SK-N-SH treated with all-trans-retinoic acid at 6 μM for 48 hours (cell line): Measurements from ENCODE around the gene KHDRBS2.

Experiments used
- ATAC-seq: fragments of 200-7000 bp; cut with Tn5 transposase; 3 replicates; pipeline ENCODE4 v1.9.1; 2020; ENCODE audit warnings: mild to moderate bottlenecking, moderate library complexity
- ARNTL ChIP-seq: fragments of 450-650 bp; formaldehyde crosslinking; IDR thresholded peaks from 2 replicates; pipeline ENCODE4 v1.5.0; 2020; ENCODE audit warnings: low read depth, mild to moderate bottlenecking, moderate library complexity, borderline replicate concordance
- BACH2 ChIP-seq: fragments of 250-450 bp; sonication (Bioruptor Pico); IDR thresholded peaks from 2 replicates; pipeline ENCODE4 v1.9.0; 2021; ENCODE audit warnings: mild to moderate bottlenecking, borderline replicate concordance
- CSDC2 ChIP-seq: fragments of 250-450 bp; sonication (Bioruptor Pico); IDR thresholded peaks from 2 replicates; pipeline ENCODE4 v1.5.0; 2020; ENCODE audit warnings: mild to moderate bottlenecking, moderate library complexity
- ESRRG ChIP-seq: fragments of 250-450 bp; sonication (Bioruptor Pico); IDR thresholded peaks from 2 replicates; pipeline ENCODE4 v1.6.1; 2021; ENCODE audit warnings: mild to moderate bottlenecking
- GLIS3 ChIP-seq: fragments of 250-450 bp; sonication (Bioruptor Pico); IDR thresholded peaks from 2 replicates; pipeline ENCODE4 v1.5.0; 2020; ENCODE audit warnings: mild to moderate bottlenecking, moderate library complexity
- ISL1 ChIP-seq: fragments of 250-450 bp; sonication (Bioruptor Pico); IDR thresholded peaks from 2 replicates; pipeline ENCODE4 v2.1.2; 2022; ENCODE audit warnings: mild to moderate bottlenecking, moderate library complexity
- OSR1 ChIP-seq: fragments of 250-450 bp; sonication (Bioruptor Pico); IDR thresholded peaks from 2 replicates; pipeline ENCODE4 v1.8.0; 2022; ENCODE audit warnings: moderate library complexity, mild to moderate bottlenecking, inconsistent platforms
- PPARA ChIP-seq: fragments of 250-450 bp; sonication (Bioruptor Pico); IDR thresholded peaks from 2 replicates; pipeline ENCODE4 v1.5.0; 2020; ENCODE audit warnings: mild to moderate bottlenecking, borderline replicate concordance
- RARB ChIP-seq: fragments of 250-450 bp; sonication (Bioruptor Pico); IDR thresholded peaks from 2 replicates; pipeline ENCODE4 v1.8.0; 2021; ENCODE audit warnings: mild to moderate bottlenecking, moderate library complexity
- SNAI2 ChIP-seq: fragments of 250-450 bp; sonication (Bioruptor Pico); IDR thresholded peaks from 2 replicates; pipeline ENCODE4 v1.5.0; 2020; ENCODE audit warnings: mild to moderate bottlenecking, moderate library complexity
- TCF4 ChIP-seq: fragments of 250-450 bp; sonication (Bioruptor Pico); IDR thresholded peaks from 2 replicates; pipeline ENCODE4 v1.8.0; 2021; ENCODE audit warnings: mild to moderate bottlenecking, moderate library complexity, borderline replicate concordance
- TOX ChIP-seq: fragments of 250-450 bp; sonication (Bioruptor Pico); IDR thresholded peaks from 2 replicates; pipeline ENCODE4 v1.8.0; 2021; ENCODE audit warnings: mild to moderate bottlenecking, moderate library complexity, borderline replicate concordance
- ZC3H10 ChIP-seq: fragments of 250-450 bp; sonication (Bioruptor Pico); IDR thresholded peaks from 2 replicates; pipeline ENCODE4 v1.5.1; 2021; ENCODE audit warnings: mild to moderate bottlenecking, moderate library complexity
- ZFP3 ChIP-seq: fragments of 250-450 bp; sonication (Bioruptor Pico); IDR thresholded peaks from 2 replicates; pipeline ENCODE4 v1.5.0; 2020; ENCODE audit warnings: mild to moderate bottlenecking, moderate library complexity
- ZNF565 ChIP-seq: fragments of 450-650 bp; formaldehyde crosslinking; conservative IDR thresholded peaks from 2 replicates; pipeline ENCODE4 v1.5.0; 2020; ENCODE audit warnings: low read depth, mild to moderate bottlenecking, moderate library complexity
- ZNF70 ChIP-seq: fragments of 450-650 bp; formaldehyde crosslinking; IDR thresholded peaks from 2 replicates; pipeline ENCODE4 v1.5.0; 2020; ENCODE audit warnings: mild to moderate bottlenecking, moderate library complexity
- TF ChIP-seq, protein P1 (sequence below): fragments of 250-450 bp; sonication (Bioruptor Pico); IDR thresholded peaks from 2 replicates; pipeline ENCODE4 v1.5.1; 2021; ENCODE audit warnings: mild to moderate bottlenecking, moderate library complexity
- TF ChIP-seq, protein P2 (sequence below): fragments of 250-450 bp; sonication (Bioruptor Pico); IDR thresholded peaks from 2 replicates; pipeline ENCODE4 v1.8.0; 2020; ENCODE audit warnings: mild to moderate bottlenecking, moderate library complexity, borderline replicate concordance
- TF ChIP-seq, protein P3 (sequence below): fragments of 250-450 bp; sonication (Bioruptor Pico); IDR thresholded peaks from 2 replicates; pipeline ENCODE4 v1.5.1; 2020; ENCODE audit warnings: low read depth, mild to moderate bottlenecking, moderate library complexity
- TF ChIP-seq, protein P4 (sequence below): fragments of 250-450 bp; sonication (Bioruptor Pico); IDR thresholded peaks from 2 replicates; pipeline ENCODE4 v1.8.0; 2021; ENCODE audit warnings: low read depth, mild to moderate bottlenecking, moderate library complexity, borderline replicate concordance
- TF ChIP-seq, protein P5 (sequence below): fragments of 250-450 bp; sonication (Bioruptor Pico); IDR thresholded peaks from 2 replicates; pipeline ENCODE4 v1.5.0; 2020; ENCODE audit warnings: mild to moderate bottlenecking, moderate library complexity

The KHDRBS2 gene

DNA sequence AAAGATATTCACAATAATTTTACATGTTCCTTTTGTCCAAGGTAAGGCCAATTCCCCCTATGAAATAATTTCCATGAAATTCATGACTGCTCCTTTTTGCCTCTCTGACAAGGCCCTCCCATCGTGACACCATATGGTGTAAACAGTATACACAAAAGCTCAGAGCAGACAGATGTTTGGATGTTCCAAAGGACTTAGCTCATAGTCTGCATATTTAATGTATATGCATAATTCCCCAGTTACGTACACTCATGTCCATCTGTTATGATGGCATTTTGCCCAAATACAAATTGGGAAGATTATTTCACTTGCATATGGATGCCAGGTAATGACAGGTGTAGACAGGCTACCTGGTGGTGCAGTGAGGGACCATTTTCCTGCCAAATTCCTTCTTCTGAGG is 376.5 kb downstream of the KHDRBS2 start (continued):
- TF ChIP-seq BACH2 (CRISPR knock-in tag) (no peak), ZFP3 (CRISPR knock-in tag) (no peak)

DNA sequence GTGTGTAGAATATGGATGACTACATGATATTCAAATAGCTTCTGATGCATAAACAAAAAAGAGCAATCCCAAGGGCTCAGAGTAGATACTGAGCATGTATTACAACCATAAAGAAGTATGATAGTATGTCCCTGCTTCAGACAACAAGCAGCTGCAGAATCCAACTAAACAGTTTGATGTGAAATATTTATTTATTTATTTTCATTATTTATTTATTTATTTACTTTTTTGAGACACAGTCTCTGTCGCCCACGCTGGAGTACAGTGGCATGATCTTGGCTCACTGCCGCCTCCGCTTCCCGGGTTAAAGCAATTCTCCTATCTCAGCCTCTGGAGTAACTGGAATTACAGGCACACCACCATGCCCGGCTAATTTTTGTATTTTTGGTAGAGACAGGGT is 384.3 kb downstream of the KHDRBS2 start:
- no peak for TF ChIP-seq ZNF70
- no peak for TF ChIP-seq BACH2 (CRISPR knock-in tag)
- TF ChIP-seq ARNTL (CRISPR knock-in tag), result no peak
- TF ChIP-seq, protein P1, sequence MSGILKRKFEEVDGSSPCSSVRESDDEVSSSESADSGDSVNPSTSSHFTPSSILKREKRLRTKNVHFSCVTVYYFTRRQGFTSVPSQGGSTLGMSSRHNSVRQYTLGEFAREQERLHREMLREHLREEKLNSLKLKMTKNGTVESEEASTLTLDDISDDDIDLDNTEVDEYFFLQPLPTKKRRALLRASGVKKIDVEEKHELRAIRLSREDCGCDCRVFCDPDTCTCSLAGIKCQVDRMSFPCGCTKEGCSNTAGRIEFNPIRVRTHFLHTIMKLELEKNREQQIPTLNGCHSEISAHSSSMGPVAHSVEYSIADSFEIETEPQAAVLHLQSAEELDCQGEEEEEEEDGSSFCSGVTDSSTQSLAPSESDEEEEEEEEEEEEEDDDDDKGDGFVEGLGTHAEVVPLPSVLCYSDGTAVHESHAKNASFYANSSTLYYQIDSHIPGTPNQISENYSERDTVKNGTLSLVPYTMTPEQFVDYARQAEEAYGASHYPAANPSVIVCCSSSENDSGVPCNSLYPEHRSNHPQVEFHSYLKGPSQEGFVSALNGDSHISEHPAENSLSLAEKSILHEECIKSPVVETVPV (CRISPR knock-in tag), result no peak
- TF ChIP-seq RARB, result no peak
- TF ChIP-seq, protein P2, sequence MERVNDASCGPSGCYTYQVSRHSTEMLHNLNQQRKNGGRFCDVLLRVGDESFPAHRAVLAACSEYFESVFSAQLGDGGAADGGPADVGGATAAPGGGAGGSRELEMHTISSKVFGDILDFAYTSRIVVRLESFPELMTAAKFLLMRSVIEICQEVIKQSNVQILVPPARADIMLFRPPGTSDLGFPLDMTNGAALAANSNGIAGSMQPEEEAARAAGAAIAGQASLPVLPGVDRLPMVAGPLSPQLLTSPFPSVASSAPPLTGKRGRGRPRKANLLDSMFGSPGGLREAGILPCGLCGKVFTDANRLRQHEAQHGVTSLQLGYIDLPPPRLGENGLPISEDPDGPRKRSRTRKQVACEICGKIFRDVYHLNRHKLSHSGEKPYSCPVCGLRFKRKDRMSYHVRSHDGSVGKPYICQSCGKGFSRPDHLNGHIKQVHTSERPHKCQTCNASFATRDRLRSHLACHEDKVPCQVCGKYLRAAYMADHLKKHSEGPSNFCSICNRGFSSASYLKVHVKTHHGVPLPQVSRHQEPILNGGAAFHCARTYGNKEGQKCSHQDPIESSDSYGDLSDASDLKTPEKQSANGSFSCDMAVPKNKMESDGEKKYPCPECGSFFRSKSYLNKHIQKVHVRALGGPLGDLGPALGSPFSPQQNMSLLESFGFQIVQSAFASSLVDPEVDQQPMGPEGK (CRISPR knock-in tag), result no peak
- TF ChIP-seq, protein P3, sequence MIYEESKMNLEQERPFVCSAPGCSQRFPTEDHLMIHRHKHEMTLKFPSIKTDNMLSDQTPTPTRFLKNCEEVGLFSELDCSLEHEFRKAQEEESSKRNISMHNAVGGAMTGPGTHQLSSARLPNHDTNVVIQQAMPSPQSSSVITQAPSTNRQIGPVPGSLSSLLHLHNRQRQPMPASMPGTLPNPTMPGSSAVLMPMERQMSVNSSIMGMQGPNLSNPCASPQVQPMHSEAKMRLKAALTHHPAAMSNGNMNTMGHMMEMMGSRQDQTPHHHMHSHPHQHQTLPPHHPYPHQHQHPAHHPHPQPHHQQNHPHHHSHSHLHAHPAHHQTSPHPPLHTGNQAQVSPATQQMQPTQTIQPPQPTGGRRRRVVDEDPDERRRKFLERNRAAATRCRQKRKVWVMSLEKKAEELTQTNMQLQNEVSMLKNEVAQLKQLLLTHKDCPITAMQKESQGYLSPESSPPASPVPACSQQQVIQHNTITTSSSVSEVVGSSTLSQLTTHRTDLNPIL (CRISPR knock-in tag), result no peak
- no peak for TF ChIP-seq TOX (CRISPR knock-in tag)
- no peak for TF ChIP-seq PPARA (CRISPR knock-in tag)
- TF ChIP-seq CSDC2, result no peak
- TF ChIP-seq OSR1 (CRISPR knock-in tag), result no peak
- TF ChIP-seq ZC3H10, result no peak
- no peak for TF ChIP-seq ESRRG (CRISPR knock-in tag)
- TF ChIP-seq, protein P4, sequence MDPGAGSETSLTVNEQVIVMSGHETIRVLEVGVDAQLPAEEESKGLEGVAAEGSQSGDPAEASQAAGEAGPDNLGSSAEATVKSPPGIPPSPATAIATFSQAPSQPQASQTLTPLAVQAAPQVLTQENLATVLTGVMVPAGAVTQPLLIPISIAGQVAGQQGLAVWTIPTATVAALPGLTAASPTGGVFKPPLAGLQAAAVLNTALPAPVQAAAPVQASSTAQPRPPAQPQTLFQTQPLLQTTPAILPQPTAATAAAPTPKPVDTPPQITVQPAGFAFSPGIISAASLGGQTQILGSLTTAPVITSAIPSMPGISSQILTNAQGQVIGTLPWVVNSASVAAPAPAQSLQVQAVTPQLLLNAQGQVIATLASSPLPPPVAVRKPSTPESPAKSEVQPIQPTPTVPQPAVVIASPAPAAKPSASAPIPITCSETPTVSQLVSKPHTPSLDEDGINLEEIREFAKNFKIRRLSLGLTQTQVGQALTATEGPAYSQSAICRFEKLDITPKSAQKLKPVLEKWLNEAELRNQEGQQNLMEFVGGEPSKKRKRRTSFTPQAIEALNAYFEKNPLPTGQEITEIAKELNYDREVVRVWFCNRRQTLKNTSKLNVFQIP (CRISPR knock-in tag), result no peak
- TF ChIP-seq, protein P5, sequence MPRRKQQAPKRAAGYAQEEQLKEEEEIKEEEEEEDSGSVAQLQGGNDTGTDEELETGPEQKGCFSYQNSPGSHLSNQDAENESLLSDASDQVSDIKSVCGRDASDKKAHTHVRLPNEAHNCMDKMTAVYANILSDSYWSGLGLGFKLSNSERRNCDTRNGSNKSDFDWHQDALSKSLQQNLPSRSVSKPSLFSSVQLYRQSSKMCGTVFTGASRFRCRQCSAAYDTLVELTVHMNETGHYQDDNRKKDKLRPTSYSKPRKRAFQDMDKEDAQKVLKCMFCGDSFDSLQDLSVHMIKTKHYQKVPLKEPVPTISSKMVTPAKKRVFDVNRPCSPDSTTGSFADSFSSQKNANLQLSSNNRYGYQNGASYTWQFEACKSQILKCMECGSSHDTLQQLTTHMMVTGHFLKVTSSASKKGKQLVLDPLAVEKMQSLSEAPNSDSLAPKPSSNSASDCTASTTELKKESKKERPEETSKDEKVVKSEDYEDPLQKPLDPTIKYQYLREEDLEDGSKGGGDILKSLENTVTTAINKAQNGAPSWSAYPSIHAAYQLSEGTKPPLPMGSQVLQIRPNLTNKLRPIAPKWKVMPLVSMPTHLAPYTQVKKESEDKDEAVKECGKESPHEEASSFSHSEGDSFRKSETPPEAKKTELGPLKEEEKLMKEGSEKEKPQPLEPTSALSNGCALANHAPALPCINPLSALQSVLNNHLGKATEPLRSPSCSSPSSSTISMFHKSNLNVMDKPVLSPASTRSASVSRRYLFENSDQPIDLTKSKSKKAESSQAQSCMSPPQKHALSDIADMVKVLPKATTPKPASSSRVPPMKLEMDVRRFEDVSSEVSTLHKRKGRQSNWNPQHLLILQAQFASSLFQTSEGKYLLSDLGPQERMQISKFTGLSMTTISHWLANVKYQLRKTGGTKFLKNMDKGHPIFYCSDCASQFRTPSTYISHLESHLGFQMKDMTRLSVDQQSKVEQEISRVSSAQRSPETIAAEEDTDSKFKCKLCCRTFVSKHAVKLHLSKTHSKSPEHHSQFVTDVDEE (CRISPR knock-in tag), result no peak
- no peak for TF ChIP-seq ZNF565 (CRISPR knock-in tag)
- no peak for TF ChIP-seq SNAI2 (CRISPR knock-in tag)
- TF ChIP-seq TCF4 (CRISPR knock-in tag), result no peak
- TF ChIP-seq ZFP3 (CRISPR knock-in tag), result no peak
- TF ChIP-seq, all 23 proteins: peak for 0
- ATAC-seq, result no peak

DNA sequence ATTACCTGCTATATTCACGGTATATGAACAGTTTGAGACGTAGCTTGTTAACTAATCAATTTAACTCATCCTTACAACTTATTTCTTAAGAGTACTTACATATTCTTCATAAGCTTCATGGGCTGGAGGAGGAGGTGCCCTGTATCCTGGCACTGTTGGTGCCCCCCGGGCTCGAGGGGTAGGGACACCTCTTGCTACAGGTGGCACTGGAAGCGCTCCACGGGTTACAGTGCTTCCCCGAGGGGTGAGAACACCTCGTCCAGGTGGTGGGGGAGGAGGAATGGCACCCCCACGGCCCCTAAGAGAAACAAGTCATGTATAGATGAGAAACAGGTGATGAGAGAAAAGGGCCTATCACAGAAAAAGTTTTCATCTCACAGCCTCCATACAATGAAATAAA is 391.5 kb downstream of the KHDRBS2 start:
- no peak for ATAC-seq
- no peak for TF ChIP-seq ISL1
- TF ChIP-seq ZFP3 (CRISPR knock-in tag), result no peak
- TF ChIP-seq CSDC2, result no peak
- TF ChIP-seq, protein P4 (CRISPR knock-in tag), result no peak
- TF ChIP-seq PPARA (CRISPR knock-in tag), result no peak
- TF ChIP-seq ESRRG (CRISPR knock-in tag), result no peak
- TF ChIP-seq, protein P1 (CRISPR knock-in tag), result no peak
- no peak for TF ChIP-seq ZNF70
- no peak for TF ChIP-seq OSR1 (CRISPR knock-in tag)
- no peak for TF ChIP-seq GLIS3 (CRISPR knock-in tag)
- TF ChIP-seq SNAI2 (CRISPR knock-in tag), result no peak
- TF ChIP-seq, protein P2 (CRISPR knock-in tag), result no peak
